Natural killer cell (primary cell): ENCODE measurements around the gene SPRED3. TPM values are rescaled to one million over a fixed set of nuclear protein-coding genes. Genes with fewer than 3 reads are reported as not detected.

ENCODE experiments used
- ATAC-seq, 3 donors: fragments of 150-1000 bp in 2 of 3; fragments of 200-7000 bp in 1 of 3; cut with Tn5 transposase; 1 replicate in 1 of 3; 2 replicates in 2 of 3; pipeline ENCODE4 v1.10.0; 2021; ENCODE audit warnings: mild to moderate bottlenecking in 2 of 3, moderate library complexity in 2 of 3
- DNase-seq, 2 donors: peaks; one replicate each; pipeline versions ENCODE4 v3.0.0 to v3.0.0-alpha.2; 2013 to 2021; ENCODE audit warnings: mixed read lengths in 1 of 2
- H3K27ac ChIP-seq: one replicate; pipeline ENCODE4 v1.5.1; 2013; ENCODE audit warnings: mild to moderate bottlenecking, low read length
- H3K27me3 ChIP-seq: one replicate; pipeline ENCODE4 v1.6.1; 2013; ENCODE audit warnings: low read length; ENCODE audit not compliant: control insufficient read depth, insufficient read depth
- H3K36me3 ChIP-seq: one replicate; pipeline ENCODE4 v1.6.1; 2013; ENCODE audit warnings: low read length; ENCODE audit not compliant: control insufficient read depth, insufficient read depth
- H3K4me1 ChIP-seq: one replicate; pipeline ENCODE4 v1.6.1; 2013; ENCODE audit warnings: low read length; ENCODE audit not compliant: control insufficient read depth, insufficient read depth
- H3K4me3 ChIP-seq: one replicate; pipeline ENCODE4 v1.5.1; 2013; ENCODE audit warnings: low read length
- H3K9me3 ChIP-seq: one replicate; pipeline ENCODE4 v1.6.1; 2013; ENCODE audit warnings: low read length; ENCODE audit not compliant: control insufficient read depth, insufficient read depth
- H3K27ac Mint-ChIP-seq, 2 donors: one replicate each; pipeline ENCODE4 v1.8.0; 2022; ENCODE audit warnings: mild to moderate bottlenecking in 2 of 2, mixed read lengths in 2 of 2, moderate library complexity in 1 of 2
- H3K27me3 Mint-ChIP-seq, 2 donors: one replicate each; pipeline ENCODE4 v1.8.0; 2022; ENCODE audit warnings: low read depth in 2 of 2, mixed read lengths in 2 of 2
- H3K36me3 Mint-ChIP-seq: one replicate; pipeline ENCODE4 v1.8.0; 2022; ENCODE audit warnings: mixed read lengths
- H3K4me1 Mint-ChIP-seq, 2 donors: one replicate each; pipeline ENCODE4 v1.8.0; 2022; ENCODE audit warnings: mixed read lengths in 2 of 2
- H3K4me3 Mint-ChIP-seq: one replicate; pipeline ENCODE4 v1.8.0; 2022; ENCODE audit warnings: mild to moderate bottlenecking, moderate library complexity, mixed read lengths
- H3K9me3 Mint-ChIP-seq, 2 donors: one replicate each; pipeline ENCODE4 v1.8.0; 2022; ENCODE audit warnings: mixed read lengths in 2 of 2
- CTCF ChIP-seq: fragments of 200-600 bp; IDR thresholded peaks from one replicate; pipeline ENCODE4 v1.8.0; 2022; ENCODE audit warnings: antibody characterized with exemption
- WGBS: methylation state at CpG from one replicate; pipeline ENCODE4 v1.1.7; 2013; ENCODE audit warnings: missing lambda C conversion rate; ENCODE audit not compliant: insufficient coverage; 5-methylcytosine and 5-hydroxymethylcytosine counted together
- intact Hi-C: fragments of 100-400 bp; cut with micrococcal nuclease; formaldehyde crosslinking; loops from one replicate; pipeline ENCODE4 v1.14.2; 2022
- total RNA-seq, 4 donors: library from RNA; stranded (reverse); fragments of 120-200 nt in 1 of 4; gene quantifications; one replicate each; pipeline versions ENCODE4 v1.2.3 to v1.2.4, GENCODE V29; 2013 to 2022

The SPRED3 gene
- total RNA-seq, 3 donors from 2014 or later (not counting 1 experiment from before 2014, with no cell fraction given), result 1.1 to 4.2 (median 1.3) TPM

- Mint-ChIP-seq H3K4me1 (peaks cover 0 to 19% of the 10 kb centered on the region in 2 donors), H3K27ac (no peak overlapping the region)
- intact Hi-C loops, result no loop called here
Observed at GRCh38 chr19:38360351-38360750, 28.1 kb upstream of the SPRED3 start.

GRCh38 chr19:38360839-38361631 lies 27.5 kb upstream of the SPRED3 start:
- Mint-ChIP-seq H3K27me3 (peaks cover 5 to 15% of the 10 kb centered on the region in 2 donors), H3K36me3 (no peaks in the 10 kb centered on the region), H3K9me3 (no peaks in the 10 kb centered on the region), H3K4me1 (peaks cover 0 to 19% of the 10 kb centered on the region in 2 donors), H3K27ac (peak overlapping the region in 1 of 2 donors; percentile 63), H3K4me3 (peak overlapping the region; percentile 81)
- Histone ChIP-seq H3K4me1 (peaks cover 23% of the 10 kb centered on the region), H3K4me3 (peak overlapping the region; percentile 43), H3K36me3 (no peaks in the 10 kb centered on the region), H3K27ac (no peak overlapping the region), H3K27me3 (peaks cover 3% of the 10 kb centered on the region), H3K9me3 (no peaks in the 10 kb centered on the region)
- DNase-seq, result no peak
- intact Hi-C loops, result no loop called here
- 20% methylated on average over 23 of the region's 23 CpGs for WGBS
- peak in 1 of 3 donors; percentile 7 for ATAC-seq
- no peak for TF ChIP-seq CTCF

More at GRCh38 chr19:38360351-38360750, 28.1 kb upstream of the SPRED3 start:
- no peaks in the 10 kb centered on the region for H3K36me3 Mint-ChIP-seq
- H3K9me3 Mint-ChIP-seq, result no peaks in the 10 kb centered on the region
- no peak for DNase-seq
- ATAC-seq, result no peak
- Histone ChIP-seq H3K27ac (no peak overlapping the region), H3K4me3 (no peak overlapping the region), H3K36me3 (no peaks in the 10 kb centered on the region), H3K27me3 (peaks cover 3% of the 10 kb centered on the region), H3K9me3 (no peaks in the 10 kb centered on the region), H3K4me1 (peaks cover 23% of the 10 kb centered on the region)
- TF ChIP-seq CTCF, result no peak
- 87% methylated on average over 9 of the region's 9 CpGs for WGBS
- peak overlapping the region; percentile 77 for H3K4me3 Mint-ChIP-seq
- H3K27me3 Mint-ChIP-seq, result peaks cover 5 to 15% of the 10 kb centered on the region in 2 donors

- Mint-ChIP-seq H3K27me3 (peaks cover 5 to 19% of the 10 kb centered on the region in 2 donors), H3K4me1 (peaks cover 0 to 19% of the 10 kb centered on the region in 2 donors), H3K9me3 (no peaks in the 10 kb centered on the region), H3K27ac (no peak overlapping the region), H3K4me3 (peak overlapping the region; percentile 81), H3K36me3 (no peaks in the 10 kb centered on the region)
- Histone ChIP-seq H3K27ac (no peak overlapping the region), H3K27me3 (peaks cover 3% of the 10 kb centered on the region), H3K4me3 (peak overlapping the region; percentile 43), H3K9me3 (no peaks in the 10 kb centered on the region), H3K36me3 (no peaks in the 10 kb centered on the region), H3K4me1 (peaks cover 23% of the 10 kb centered on the region)
- no peak for TF ChIP-seq CTCF
- DNase-seq, result peak in 1 of 2 donors; percentile 74
- peak; percentile 68 to 78 (median 74) for ATAC-seq
- under 1% methylated on average over 37 of the region's 37 CpGs for WGBS
- intact Hi-C loops, result no loop called here
Observed at GRCh38 chr19:38361633-38362075, 26.8 kb upstream of the SPRED3 start.
